Measurements from ENCODE around the gene RNF5.

DNA sequence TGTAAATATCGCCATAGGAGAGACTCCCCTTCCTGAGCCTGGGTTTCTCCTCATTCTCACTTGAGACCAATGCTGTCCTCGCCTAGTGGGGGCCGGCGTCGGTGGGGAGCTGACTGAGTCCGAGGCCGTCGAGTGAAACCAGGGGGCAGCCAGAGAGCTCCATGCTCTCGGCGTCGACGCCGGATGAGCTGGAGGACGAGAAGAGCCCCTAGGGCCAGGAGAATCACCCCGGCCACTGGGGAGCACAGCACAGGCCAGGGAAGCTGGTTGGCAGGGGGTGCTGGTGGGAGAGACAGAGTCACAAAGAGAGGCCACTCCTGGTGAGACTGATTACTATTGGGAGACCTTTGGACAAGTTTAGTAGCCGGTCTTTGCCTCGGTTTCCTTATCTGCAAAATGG, 20.7 kb downstream of the RNF5 start:
- no peak for TF ChIP-seq POLR2A (IDR thresholded peaks at IDR 0.05)
- TF ChIP-seq, protein P1, sequence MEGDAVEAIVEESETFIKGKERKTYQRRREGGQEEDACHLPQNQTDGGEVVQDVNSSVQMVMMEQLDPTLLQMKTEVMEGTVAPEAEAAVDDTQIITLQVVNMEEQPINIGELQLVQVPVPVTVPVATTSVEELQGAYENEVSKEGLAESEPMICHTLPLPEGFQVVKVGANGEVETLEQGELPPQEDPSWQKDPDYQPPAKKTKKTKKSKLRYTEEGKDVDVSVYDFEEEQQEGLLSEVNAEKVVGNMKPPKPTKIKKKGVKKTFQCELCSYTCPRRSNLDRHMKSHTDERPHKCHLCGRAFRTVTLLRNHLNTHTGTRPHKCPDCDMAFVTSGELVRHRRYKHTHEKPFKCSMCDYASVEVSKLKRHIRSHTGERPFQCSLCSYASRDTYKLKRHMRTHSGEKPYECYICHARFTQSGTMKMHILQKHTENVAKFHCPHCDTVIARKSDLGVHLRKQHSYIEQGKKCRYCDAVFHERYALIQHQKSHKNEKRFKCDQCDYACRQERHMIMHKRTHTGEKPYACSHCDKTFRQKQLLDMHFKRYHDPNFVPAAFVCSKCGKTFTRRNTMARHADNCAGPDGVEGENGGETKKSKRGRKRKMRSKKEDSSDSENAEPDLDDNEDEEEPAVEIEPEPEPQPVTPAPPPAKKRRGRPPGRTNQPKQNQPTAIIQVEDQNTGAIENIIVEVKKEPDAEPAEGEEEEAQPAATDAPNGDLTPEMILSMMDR (IDR thresholded peaks at IDR 0.05): no peak

All from testis (tissue), 2 donors.